BJ (cell line): ENCODE measurements around the gene RNASE12. TPM values are rescaled to one million over a fixed set of nuclear protein-coding genes. Genes with fewer than 3 reads are reported as not detected.

Experiments used
- CTCF ChIA-PET: fragments of 350-600 bp; formaldehyde crosslinking; extraction: SDS; loops from one replicate; lab custom pipeline; 2021; ENCODE audit warnings: antibody characterized with exemption, inconsistent platforms; lab: Yijun Ruan, JAX
- POLR2A ChIA-PET: fragments of 300-600 bp; sonication (Branson Sonifier 250); formaldehyde crosslinking; extraction: SDS; loops from one replicate; lab custom pipeline; 2021; ENCODE audit warnings: antibody characterized with exemption; lab: Charles Lee
- DNase-seq: peaks from one replicate; pipeline ENCODE4 v3.0.0-alpha.2; 2011; ENCODE audit warnings: low read depth
- H3K27me3 ChIP-seq: 2 replicates; pipeline ENCODE4 v1.6.0; 2011; ENCODE audit warnings: low read length; ENCODE audit not compliant: control insufficient read depth, insufficient read depth
- H3K36me3 ChIP-seq: 2 replicates; pipeline ENCODE4 v1.5.1; 2011; ENCODE audit warnings: low read length; ENCODE audit not compliant: control insufficient read depth, insufficient read depth
- H3K4me3 ChIP-seq: 2 replicates; pipeline ENCODE4 v1.5.1; 2011; ENCODE audit warnings: low read depth, mild to moderate bottlenecking, control low read depth, low read length
- CTCF ChIP-seq: IDR thresholded peaks from 2 replicates; pipeline ENCODE4 v1.5.1; 2011; ENCODE audit warnings: low read depth, mild to moderate bottlenecking, control low read depth, inconsistent platforms, low read length, moderate library complexity; ENCODE audit not compliant: insufficient read depth
- polyA plus RNA-seq: library from polyadenylated mRNA; depleted of rRNA; stranded (reverse); fragments of >200 nt; gene quantifications from 2 replicates; pipeline ENCODE4 v1.2.3, GENCODE V29; 2011

RNASE12 gene
- polyA plus RNA-seq, 1 experiment: not detected

GRCh38 chr14:20609215-20610001 lies 18.2 kb upstream of the RNASE12 start:
- TF ChIP-seq CTCF: peak; percentile 84
- POLR2A ChIA-PET: no interaction called here
- H3K4me3 ChIP-seq: peak overlapping the region; percentile 78
- CTCF ChIA-PET: interaction anchor here (0.6 to 3.9 kb wide), 22 partner anchors 10 to 1159 kb away, joined by 3 to 43 read pairs (median 5); partner anchors contain the start of genes CCNB1IP1, PARP2, RNASE4 and TEP1
- H3K27me3 ChIP-seq: no peaks in the 10 kb centered on the region
- DNase-seq: no peak
- no peaks in the 10 kb centered on the region for H3K36me3 ChIP-seq

GRCh38 chr14:20608383-20609110 lies 17.4 kb upstream of the RNASE12 start:
- no peaks in the 10 kb centered on the region for H3K27me3 ChIP-seq
- POLR2A ChIA-PET: no interaction called here
- H3K36me3 ChIP-seq: no peaks in the 10 kb centered on the region
- no peak for DNase-seq
- H3K4me3 ChIP-seq: no peak overlapping the region
- TF ChIP-seq CTCF: no peak
- CTCF ChIA-PET: interaction anchor here (0.6 to 3.9 kb wide), 20 partner anchors 10 to 1160 kb away, joined by 3 to 43 read pairs (median 4); partner anchors contain the start of genes CCNB1IP1, PARP2, RNASE4 and TEP1

- ChIA-PET CTCF (interaction anchor here (0.5 to 3.9 kb wide), 9 partner anchors 9 to 363 kb away, joined by 3 to 43 read pairs (median 6); partner anchors contain the start of genes CCNB1IP1 and RNASE4), POLR2A (no interaction called here)
- Histone ChIP-seq H3K27me3 (no peaks in the 10 kb centered on the region), H3K36me3 (no peaks in the 10 kb centered on the region), H3K4me3 (no peak overlapping the region)
- TF ChIP-seq CTCF: no peak
- DNase-seq: no peak
Observed at GRCh38 chr14:20607617-20608016, 16.4 kb upstream of the RNASE12 start.

- DNase-seq: no peak
- CTCF ChIA-PET: interaction anchor here (0.6 to 3.9 kb wide), 7 partner anchors 78 to 364 kb away, joined by 3 to 43 read pairs (median 6); partner anchors contain the start of genes CCNB1IP1 and RNASE4
- no peak overlapping the region for H3K4me3 ChIP-seq
- POLR2A ChIA-PET: interaction anchor here (0.5 kb wide), 2 partner anchors 196 to 214 kb away, joined by 6 to 19 read pairs; no protein-coding TSS in a partner anchor
- H3K36me3 ChIP-seq: no peaks in the 10 kb centered on the region
- no peak for TF ChIP-seq CTCF
- H3K27me3 ChIP-seq: no peaks in the 10 kb centered on the region
Observed at GRCh38 chr14:20606902-20607242, 15.7 kb upstream of the RNASE12 start.
